ENCODE data around the gene CECR2.
"Not testable (repeated sequence)": the region's sequence is repeated elsewhere in the genome, so short reads cannot be mapped to it uniquely, and the experiment has no call there.

CECR2 gene

DNA sequence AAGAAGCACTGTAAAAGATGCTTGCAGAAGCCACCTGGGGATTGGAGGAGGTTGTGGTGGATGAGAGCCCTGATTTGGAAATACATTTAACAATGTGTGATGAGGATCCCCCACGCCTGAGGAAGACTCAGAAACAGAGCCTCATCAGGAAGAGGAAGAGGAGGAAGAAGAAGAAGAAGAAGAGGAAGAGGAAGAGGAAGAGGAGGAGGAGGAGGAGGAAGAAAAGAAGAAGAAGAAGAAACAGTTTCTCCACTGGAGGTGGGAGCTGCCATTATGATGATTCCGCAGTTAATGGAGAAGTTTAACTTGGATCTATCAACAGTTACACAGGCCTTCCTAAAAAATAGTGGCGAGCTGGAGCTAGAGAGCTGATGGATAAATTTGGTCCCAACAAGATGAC is 50.1 kb downstream of the CECR2 start:
- Mint-ChIP-seq H3K4me1 (no peaks in the 10 kb centered on the region), H3K27me3 (no peaks in the 10 kb centered on the region)
- ATAC-seq (replicated peaks; ENCODE audit: extremely low read depth, poor library complexity, severe bottlenecking), result no peak

GRCh38 chr22:17422736-17423343 is 53.6 kb downstream of the CECR2 start:
- H3K4me3 Mint-ChIP-seq, result no peak overlapping the region
- H3K27ac Mint-ChIP-seq (ENCODE audit: low read depth), result no peak overlapping the region

More for the DNA sequence above, 50.1 kb downstream of the CECR2 start:
- no peak for DNase-seq (ENCODE audit: low spot score in 2 of 2)
- H3K9me3 Mint-ChIP-seq, result no peaks in the 10 kb centered on the region
- no peaks in the 10 kb centered on the region for H3K36me3 Mint-ChIP-seq (ENCODE audit: insufficient read depth)
- no peak overlapping the region for H3K4me3 Mint-ChIP-seq
- H3K27ac Mint-ChIP-seq (ENCODE audit: low read depth), result no peak overlapping the region

GRCh38 chr22:17423616-17424015 is 54.4 kb downstream of the CECR2 start:
- H3K4me3 Mint-ChIP-seq, result no peak overlapping the region
- no peaks in the 10 kb centered on the region for H3K4me1 Mint-ChIP-seq

More at GRCh38 chr22:17422736-17423343, 53.6 kb downstream of the CECR2 start:
- no peaks in the 10 kb centered on the region for H3K36me3 Mint-ChIP-seq (ENCODE audit: insufficient read depth)
- H3K27me3 Mint-ChIP-seq, result peaks cover 3% of the 10 kb centered on the region
- DNase-seq (ENCODE audit: low spot score in 2 of 2), result no peak
- ATAC-seq (replicated peaks; ENCODE audit: extremely low read depth, poor library complexity, severe bottlenecking), result no peak
- H3K9me3 Mint-ChIP-seq, result no peaks in the 10 kb centered on the region
- H3K4me1 Mint-ChIP-seq, result no peaks in the 10 kb centered on the region

GRCh38 chr22:17427528-17427927 is 58.3 kb downstream of the CECR2 start:
- ATAC-seq (replicated peaks; ENCODE audit: extremely low read depth, poor library complexity, severe bottlenecking); H3K4me1 Mint-ChIP-seq; H3K9me3 Mint-ChIP-seq; H3K27ac Mint-ChIP-seq (ENCODE audit: low read depth); H3K36me3 Mint-ChIP-seq (ENCODE audit: insufficient read depth); DNase-seq (ENCODE audit: low spot score in 2 of 2); H3K4me3 Mint-ChIP-seq: not testable (repeated sequence)
- H3K27me3 Mint-ChIP-seq, result peaks cover 20% of the 10 kb centered on the region

More at GRCh38 chr22:17423616-17424015, 54.4 kb downstream of the CECR2 start:
- H3K27me3 Mint-ChIP-seq, result peaks cover 11% of the 10 kb centered on the region
- no peak for DNase-seq (ENCODE audit: low spot score in 2 of 2)
- no peak overlapping the region for H3K27ac Mint-ChIP-seq (ENCODE audit: low read depth)
- no peaks in the 10 kb centered on the region for H3K36me3 Mint-ChIP-seq (ENCODE audit: insufficient read depth)
- no peak for ATAC-seq (replicated peaks; ENCODE audit: extremely low read depth, poor library complexity, severe bottlenecking)
- no peaks in the 10 kb centered on the region for H3K9me3 Mint-ChIP-seq

GRCh38 chr22:17429516-17429915 is 60.3 kb downstream of the CECR2 start:
- no peaks in the 10 kb centered on the region for H3K36me3 Mint-ChIP-seq (ENCODE audit: insufficient read depth)
- no peak overlapping the region for H3K4me3 Mint-ChIP-seq
- H3K27ac Mint-ChIP-seq (ENCODE audit: low read depth), result no peak overlapping the region
- no peak for DNase-seq (ENCODE audit: low spot score in 2 of 2)
- H3K4me1 Mint-ChIP-seq, result no peaks in the 10 kb centered on the region
- H3K27me3 Mint-ChIP-seq, result peaks cover 26% of the 10 kb centered on the region
- H3K9me3 Mint-ChIP-seq, result no peaks in the 10 kb centered on the region
- ATAC-seq (replicated peaks; ENCODE audit: extremely low read depth, poor library complexity, severe bottlenecking), result no peak

DNA sequence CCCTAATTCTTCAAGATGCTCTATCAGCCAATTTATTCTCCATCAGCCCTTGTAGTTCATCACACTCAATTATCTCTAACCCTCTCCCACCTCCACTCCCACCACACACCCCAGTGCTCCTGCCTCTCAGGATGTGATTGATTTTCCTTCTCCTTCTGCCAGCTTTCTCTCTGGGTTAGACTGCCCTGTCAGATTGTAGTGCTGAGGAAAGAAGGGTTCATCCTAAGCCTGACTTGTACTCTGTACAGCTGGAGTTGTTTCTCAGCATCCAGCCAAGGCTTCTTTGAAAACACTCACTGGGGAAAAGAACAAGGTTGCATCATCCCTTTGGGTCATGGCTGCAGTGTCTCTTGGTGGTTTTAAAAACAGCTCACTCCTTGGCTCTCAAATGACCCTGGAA is 61.2 kb downstream of the CECR2 start:
- H3K27ac Mint-ChIP-seq (ENCODE audit: low read depth), result no peak overlapping the region
- no peak for ATAC-seq (replicated peaks; ENCODE audit: extremely low read depth, poor library complexity, severe bottlenecking)
- no peak overlapping the region for H3K4me3 Mint-ChIP-seq
- no peak for DNase-seq (ENCODE audit: low spot score in 2 of 2)
- H3K4me1 Mint-ChIP-seq, result no peaks in the 10 kb centered on the region
- H3K36me3 Mint-ChIP-seq (ENCODE audit: insufficient read depth), result no peaks in the 10 kb centered on the region
- no peaks in the 10 kb centered on the region for H3K9me3 Mint-ChIP-seq
- peaks cover 34% of the 10 kb centered on the region for H3K27me3 Mint-ChIP-seq

GRCh38 chr22:17431179-17431578 is 61.9 kb downstream of the CECR2 start:
- no peaks in the 10 kb centered on the region for H3K36me3 Mint-ChIP-seq (ENCODE audit: insufficient read depth)
- ATAC-seq (replicated peaks; ENCODE audit: extremely low read depth, poor library complexity, severe bottlenecking) (no peak), DNase-seq (ENCODE audit: low spot score in 2 of 2) (no peak)
- H3K9me3 Mint-ChIP-seq, result no peaks in the 10 kb centered on the region
- H3K27me3 Mint-ChIP-seq, result peaks cover 36% of the 10 kb centered on the region
- no peak overlapping the region for H3K27ac Mint-ChIP-seq (ENCODE audit: low read depth)
- H3K4me3 Mint-ChIP-seq, result no peak overlapping the region
- H3K4me1 Mint-ChIP-seq, result no peaks in the 10 kb centered on the region

DNA sequence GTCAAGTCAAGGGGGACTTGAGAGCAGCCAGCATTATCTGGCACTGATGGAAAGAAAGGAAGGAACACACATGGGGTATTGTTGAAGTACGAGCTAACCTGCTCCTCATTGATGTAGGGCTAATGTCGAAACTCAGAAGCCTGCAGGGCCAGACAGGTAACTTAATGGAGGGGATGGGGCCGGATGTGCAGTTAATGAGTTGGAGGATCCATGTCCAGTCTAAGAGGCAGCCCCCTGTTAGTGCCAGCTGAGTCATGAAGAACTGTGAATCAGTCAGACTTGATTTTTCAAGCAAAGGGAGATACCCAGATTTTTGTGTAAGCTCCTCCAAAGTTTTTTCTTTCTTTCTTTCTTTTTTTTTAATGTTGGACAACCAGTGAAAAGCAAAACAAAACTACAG is 65.6 kb downstream of the CECR2 start:
- no peaks in the 10 kb centered on the region for H3K9me3 Mint-ChIP-seq
- no peak overlapping the region for H3K4me3 Mint-ChIP-seq
- H3K36me3 Mint-ChIP-seq (ENCODE audit: insufficient read depth), result no peaks in the 10 kb centered on the region
- ATAC-seq (replicated peaks; ENCODE audit: extremely low read depth, poor library complexity, severe bottlenecking) (no peak), DNase-seq (ENCODE audit: low spot score in 2 of 2) (no peak)
- H3K4me1 Mint-ChIP-seq, result no peaks in the 10 kb centered on the region
- peaks cover 32% of the 10 kb centered on the region for H3K27me3 Mint-ChIP-seq
- no peak overlapping the region for H3K27ac Mint-ChIP-seq (ENCODE audit: low read depth)

GRCh38 chr22:17435375-17435774 is 66.1 kb downstream of the CECR2 start:
- Mint-ChIP-seq H3K4me1 (no peaks in the 10 kb centered on the region), H3K36me3 (ENCODE audit: insufficient read depth) (no peaks in the 10 kb centered on the region), H3K27ac (ENCODE audit: low read depth) (no peak overlapping the region), H3K4me3 (no peak overlapping the region), H3K9me3 (no peaks in the 10 kb centered on the region), H3K27me3 (peaks cover 32% of the 10 kb centered on the region)
- DNase-seq (ENCODE audit: low spot score in 2 of 2) (no peak), ATAC-seq (replicated peaks; ENCODE audit: extremely low read depth, poor library complexity, severe bottlenecking) (no peak)

GRCh38 chr22:17436382-17436980 is 67.2 kb downstream of the CECR2 start:
- ATAC-seq (replicated peaks; ENCODE audit: extremely low read depth, poor library complexity, severe bottlenecking), result no peak
- H3K9me3 Mint-ChIP-seq, result no peaks in the 10 kb centered on the region
- no peak overlapping the region for H3K4me3 Mint-ChIP-seq
- H3K4me1 Mint-ChIP-seq, result no peaks in the 10 kb centered on the region
- H3K27me3 Mint-ChIP-seq, result peaks cover 34% of the 10 kb centered on the region
- no peak overlapping the region for H3K27ac Mint-ChIP-seq (ENCODE audit: low read depth)
- no peak for DNase-seq (ENCODE audit: low spot score in 2 of 2)
- H3K36me3 Mint-ChIP-seq (ENCODE audit: insufficient read depth), result no peaks in the 10 kb centered on the region

DNA sequence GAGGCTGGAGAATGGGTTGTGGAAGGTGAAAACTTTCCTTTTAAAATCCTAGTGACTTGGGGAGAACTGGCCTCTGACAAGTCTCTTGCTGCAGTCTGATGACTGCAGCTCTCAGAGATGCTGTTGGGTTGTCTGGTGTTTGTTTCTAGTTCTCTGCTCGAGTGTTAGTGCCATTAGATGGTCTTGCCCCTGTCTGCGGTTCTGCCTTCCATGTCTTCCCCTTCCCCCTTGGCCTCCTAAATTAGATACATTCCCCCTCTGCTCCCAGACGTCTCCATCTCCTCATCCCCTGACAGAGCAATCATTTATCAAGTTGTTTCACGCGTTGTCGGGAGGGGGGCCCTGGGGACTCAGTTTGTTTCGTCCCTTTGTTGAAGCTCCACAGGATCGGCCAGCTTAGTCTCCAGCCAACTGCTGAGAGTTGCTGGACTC is 67.7 kb downstream of the CECR2 start:
- DNase-seq (ENCODE audit: low spot score in 2 of 2) (no peak), ATAC-seq (replicated peaks; ENCODE audit: extremely low read depth, poor library complexity, severe bottlenecking) (no peak)
- Mint-ChIP-seq H3K27me3 (peaks cover 39% of the 10 kb centered on the region), H3K4me3 (no peak overlapping the region), H3K4me1 (no peaks in the 10 kb centered on the region), H3K9me3 (no peaks in the 10 kb centered on the region), H3K36me3 (ENCODE audit: insufficient read depth) (no peaks in the 10 kb centered on the region), H3K27ac (ENCODE audit: low read depth) (no peak overlapping the region)

DNA sequence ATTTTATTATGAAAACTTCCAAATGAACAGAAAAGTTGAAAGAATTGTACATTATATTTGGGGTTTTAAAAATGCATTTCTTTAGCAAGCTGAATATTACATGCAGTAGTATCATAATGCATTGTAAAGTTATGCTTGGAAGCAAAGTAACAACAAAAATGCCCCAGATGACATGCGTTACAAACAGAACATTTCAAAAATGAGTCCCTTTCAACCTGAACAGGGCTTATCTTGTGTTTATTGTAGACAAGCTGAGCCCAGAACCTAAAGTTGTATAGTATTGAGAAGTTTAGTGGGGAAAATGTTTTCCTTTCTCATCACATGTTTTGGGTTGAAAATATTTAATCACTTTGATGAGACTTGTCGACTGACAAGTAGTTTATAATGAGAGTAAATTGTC is 68.8 kb downstream of the CECR2 start:
- Mint-ChIP-seq H3K4me3 (no peak overlapping the region), H3K9me3 (no peaks in the 10 kb centered on the region), H3K4me1 (no peaks in the 10 kb centered on the region), H3K36me3 (ENCODE audit: insufficient read depth) (no peaks in the 10 kb centered on the region), H3K27me3 (peaks cover 44% of the 10 kb centered on the region), H3K27ac (ENCODE audit: low read depth) (no peak overlapping the region)
- ATAC-seq (replicated peaks; ENCODE audit: extremely low read depth, poor library complexity, severe bottlenecking) (no peak), DNase-seq (ENCODE audit: low spot score in 2 of 2) (no peak)

- H3K27ac Mint-ChIP-seq (ENCODE audit: low read depth), result no peak overlapping the region
- no peak overlapping the region for H3K4me3 Mint-ChIP-seq
- ATAC-seq (replicated peaks; ENCODE audit: extremely low read depth, poor library complexity, severe bottlenecking) (no peak), DNase-seq (ENCODE audit: low spot score in 2 of 2) (no peak)
- H3K27me3 Mint-ChIP-seq, result peaks cover 53% of the 10 kb centered on the region
- no peaks in the 10 kb centered on the region for H3K4me1 Mint-ChIP-seq
- no peaks in the 10 kb centered on the region for H3K36me3 Mint-ChIP-seq (ENCODE audit: insufficient read depth)
- no peaks in the 10 kb centered on the region for H3K9me3 Mint-ChIP-seq
Observed at GRCh38 chr22:17441326-17441725, 72.1 kb downstream of the CECR2 start.

Measured in central memory CD8-positive, alpha-beta T cell (primary cell).